IPS-15b (cell line): ENCODE data around the gene CRK.
"Not testable (repeated sequence)": the region's sequence is repeated elsewhere in the genome, so short reads cannot be mapped to it uniquely, and the experiment has no call there.

Source experiments
- H3K27me3 ChIP-seq: one replicate; pipeline ENCODE4 v1.6.1; 2013; ENCODE audit warnings: low read length; ENCODE audit not compliant: control insufficient read depth, insufficient read depth
- H3K36me3 ChIP-seq: one replicate; pipeline ENCODE4 v1.6.1; 2013; ENCODE audit warnings: low read length; ENCODE audit not compliant: control insufficient read depth, insufficient read depth
- H3K4me1 ChIP-seq: one replicate; pipeline ENCODE4 v1.6.1; 2013; ENCODE audit warnings: mild to moderate bottlenecking, low read length; ENCODE audit not compliant: control insufficient read depth, insufficient read depth
- H3K4me3 ChIP-seq: one replicate; pipeline ENCODE4 v1.5.1; 2013; ENCODE audit warnings: low read depth, low read length
- H3K9ac ChIP-seq: one replicate; pipeline ENCODE4 v1.6.1; 2013; ENCODE audit warnings: low read depth, mild to moderate bottlenecking, low read length
- H3K9me3 ChIP-seq: one replicate; pipeline ENCODE4 v1.6.1; 2013; ENCODE audit warnings: mild to moderate bottlenecking, low read length; ENCODE audit not compliant: control insufficient read depth, insufficient read depth

The CRK gene

DNA sequence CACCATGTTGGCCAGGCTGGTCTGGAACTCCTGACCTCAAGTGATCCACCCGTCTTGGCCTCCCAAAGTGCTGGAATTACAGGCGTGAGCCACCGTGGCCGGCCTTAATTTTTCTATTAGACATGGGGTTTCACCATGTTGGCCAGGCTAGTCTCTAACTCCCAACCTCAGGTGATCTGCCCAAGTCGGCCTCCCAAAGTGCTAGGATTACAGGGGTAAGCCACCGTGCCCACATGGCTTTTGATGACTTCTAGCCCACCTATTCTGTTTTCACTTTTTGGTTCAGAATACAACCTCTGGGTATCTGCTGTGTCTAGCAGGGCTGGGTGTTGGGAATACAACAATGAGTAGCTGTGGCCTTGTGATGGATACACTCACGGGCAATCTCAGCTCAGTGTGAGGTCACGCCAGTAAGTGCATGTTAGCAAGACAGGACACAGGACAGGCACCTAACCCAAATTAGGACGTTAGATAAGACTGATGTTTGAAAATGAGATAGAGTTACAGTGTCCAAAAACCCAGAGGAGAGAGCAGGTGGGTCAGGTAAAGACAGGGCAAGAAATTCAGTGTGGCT is 41.9 kb downstream of the CRK start:
- no peak overlapping the region for H3K4me3 ChIP-seq
- no peaks in the 10 kb centered on the region for H3K36me3 ChIP-seq
- H3K9me3 ChIP-seq = no peaks in the 10 kb centered on the region
- H3K27me3 ChIP-seq = no peaks in the 10 kb centered on the region
- no peaks in the 10 kb centered on the region for H3K4me1 ChIP-seq
- no peak overlapping the region for H3K9ac ChIP-seq

DNA sequence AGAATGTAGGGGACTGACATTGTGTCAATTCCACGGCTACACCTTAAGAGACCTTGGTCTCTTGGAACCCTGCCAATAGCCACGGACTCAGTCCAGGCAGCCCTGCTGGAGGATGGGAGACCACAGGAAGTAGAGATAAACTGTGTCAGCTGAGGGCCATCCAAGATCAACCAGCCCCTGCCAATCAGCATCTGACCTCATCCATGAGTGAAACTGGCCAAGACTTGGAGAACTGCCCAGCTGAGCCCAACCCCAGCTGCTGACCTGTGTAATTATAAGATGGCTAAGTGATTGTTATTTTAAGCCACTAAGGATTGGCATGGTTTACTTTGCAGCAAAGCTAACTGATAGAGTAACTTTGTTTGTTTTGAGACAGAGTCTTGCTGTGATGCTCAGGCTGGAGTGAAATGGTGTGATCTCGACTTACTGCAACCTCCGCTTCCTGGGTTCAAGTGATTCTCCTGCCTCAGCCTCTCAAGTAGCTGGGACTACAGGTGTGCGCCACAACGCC is 42.7 kb downstream of the CRK start:
- H3K4me3 ChIP-seq = no peak overlapping the region
- no peaks in the 10 kb centered on the region for H3K9me3 ChIP-seq
- no peak overlapping the region for H3K9ac ChIP-seq
- no peaks in the 10 kb centered on the region for H3K4me1 ChIP-seq
- H3K36me3 ChIP-seq = no peaks in the 10 kb centered on the region
- no peaks in the 10 kb centered on the region for H3K27me3 ChIP-seq

- Histone ChIP-seq H3K4me1 (no peaks in the 10 kb centered on the region), H3K27me3 (no peaks in the 10 kb centered on the region), H3K9ac (no peak overlapping the region), H3K4me3 (no peak overlapping the region), H3K9me3 (no peaks in the 10 kb centered on the region), H3K36me3 (no peaks in the 10 kb centered on the region)
Measured at GRCh38 chr17:1412185-1413110, 43.6 kb downstream of the CRK start.

DNA sequence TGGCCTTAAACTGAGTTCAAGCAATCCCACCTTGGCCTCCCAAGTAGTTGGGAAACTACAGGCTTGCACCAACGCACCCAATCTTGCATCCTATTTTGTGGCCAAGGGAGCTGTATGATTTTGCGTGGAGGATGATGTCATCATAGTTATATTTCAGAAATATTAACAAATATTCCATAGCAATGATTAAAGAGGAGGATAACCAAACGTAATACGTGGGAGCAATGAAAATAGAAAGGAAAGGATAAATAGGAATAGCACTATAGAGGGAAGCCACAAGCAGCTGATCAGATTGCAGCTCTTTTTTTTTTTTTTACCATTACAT is 53.8 kb downstream of the CRK start:
- Histone ChIP-seq H3K9ac (no peak overlapping the region), H3K4me1 (peaks cover 4% of the 10 kb centered on the region), H3K4me3 (no peak overlapping the region), H3K36me3 (no peaks in the 10 kb centered on the region), H3K9me3 (no peaks in the 10 kb centered on the region), H3K27me3 (no peaks in the 10 kb centered on the region)

DNA sequence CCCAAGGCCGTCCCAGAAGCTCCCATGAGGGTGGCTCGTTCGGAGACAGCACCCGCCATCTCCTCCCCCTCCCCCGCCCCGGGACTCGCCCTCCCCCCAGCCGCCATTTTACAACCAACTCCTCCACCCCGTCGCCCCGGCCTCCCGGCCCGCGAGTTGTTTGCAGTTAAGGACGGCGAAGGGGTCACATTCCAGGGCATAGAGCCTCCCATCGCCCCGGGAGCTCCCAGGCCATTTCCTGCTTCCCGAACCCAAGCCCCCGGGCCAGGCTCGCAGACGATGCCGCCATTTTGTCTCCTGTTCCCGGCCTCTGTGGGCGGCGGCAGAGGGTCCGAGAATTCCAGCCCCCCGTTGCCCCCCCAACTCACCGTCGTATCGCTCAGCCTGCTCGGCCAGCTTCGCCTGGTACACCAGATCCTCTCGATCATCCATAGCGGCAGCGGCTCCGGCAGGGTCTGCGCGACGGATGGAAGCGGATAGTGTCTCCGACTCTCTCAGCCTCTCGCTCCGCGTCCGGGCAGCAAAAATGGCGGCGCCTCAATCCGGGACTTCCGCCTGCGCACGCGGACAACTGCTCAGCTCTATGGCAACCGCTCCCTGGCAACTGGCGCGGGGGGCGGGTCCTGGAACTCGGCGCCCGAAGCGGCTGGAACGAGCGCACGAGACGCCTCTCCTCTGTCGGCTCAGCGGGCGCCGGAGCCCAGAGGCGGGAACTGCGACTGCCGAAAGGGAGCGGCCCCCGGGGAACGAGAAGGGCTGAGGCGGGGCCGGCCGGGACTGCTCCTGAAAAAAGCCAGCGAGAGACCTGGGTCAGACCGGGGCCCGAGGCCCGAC is 56.1 kb downstream of the CRK start, which contains the start of gene YWHAE:
YWHAE (minus strand) TSS at position 544 of the 834 bp plus-strand sequence; CDS start at position 432, 112 bp downstream.
- Histone ChIP-seq H3K4me3 (peak within 1 kb of the TSS; percentile 98), H3K9me3 (no peaks in the 10 kb centered on the region), H3K9ac (peak within 1 kb of the TSS; percentile 99), H3K4me1 (peaks cover 5% of the 10 kb centered on the region), H3K36me3 (no peaks in the 10 kb centered on the region), H3K27me3 (no peaks in the 10 kb centered on the region)

GRCh38 chr17:1398931-1399678 is 56.9 kb downstream of the CRK start:
- H3K4me1 ChIP-seq = peaks cover 6% of the 10 kb centered on the region
- H3K27me3 ChIP-seq = no peaks in the 10 kb centered on the region
- peak overlapping the region; percentile 98 for H3K4me3 ChIP-seq
- H3K9me3 ChIP-seq = no peaks in the 10 kb centered on the region
- H3K36me3 ChIP-seq = no peaks in the 10 kb centered on the region
- peak overlapping the region; percentile 99 for H3K9ac ChIP-seq

- Histone ChIP-seq H3K36me3 (no peaks in the 10 kb centered on the region), H3K4me1 (peaks cover 11% of the 10 kb centered on the region), H3K9ac (peak overlapping the region; percentile 99), H3K4me3 (peak overlapping the region; percentile 98), H3K9me3 (no peaks in the 10 kb centered on the region), H3K27me3 (no peaks in the 10 kb centered on the region)
Measured at GRCh38 chr17:1398028-1398427, 58.0 kb downstream of the CRK start.

DNA sequence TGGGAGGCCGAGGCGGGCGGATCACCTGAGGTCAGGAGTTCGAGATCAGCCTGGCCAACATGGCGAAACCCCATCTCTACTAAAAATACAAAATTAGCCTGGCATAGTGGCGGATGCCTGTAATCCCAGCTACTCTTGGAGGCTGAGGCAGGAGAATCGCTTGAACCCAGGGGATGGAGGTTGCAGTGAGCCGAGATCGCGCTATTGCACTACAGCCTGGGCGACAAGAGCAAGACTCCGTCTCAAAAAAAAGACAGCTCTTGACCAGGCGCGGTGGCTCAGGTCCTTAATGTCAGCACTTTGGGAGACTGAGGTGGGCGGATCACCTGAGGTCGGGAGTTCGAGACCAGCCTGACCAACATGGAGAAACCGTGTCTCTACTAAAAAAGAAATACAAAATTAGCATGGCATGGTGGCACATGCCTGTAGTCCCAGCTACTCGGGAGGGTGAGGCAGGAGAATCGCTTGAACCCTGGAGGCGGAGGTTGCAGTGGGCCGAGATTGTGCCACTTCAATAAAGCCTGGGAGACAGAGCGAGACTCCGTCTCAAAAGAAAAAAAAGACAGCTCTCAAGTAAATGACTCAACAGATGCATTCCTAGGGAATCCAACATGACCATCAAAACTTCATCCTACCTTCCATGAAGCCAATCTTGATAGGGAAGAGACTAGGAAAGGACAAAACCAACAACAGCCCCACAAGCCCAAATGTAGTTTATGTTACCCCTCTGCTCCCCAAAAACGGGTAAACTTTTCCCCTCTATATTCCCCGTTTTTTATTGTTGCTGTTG is 60.0 kb downstream of the CRK start:
- H3K4me3 ChIP-seq, H3K9me3 ChIP-seq, H3K27me3 ChIP-seq, H3K9ac ChIP-seq, H3K36me3 ChIP-seq: not testable (repeated sequence)
- H3K4me1 ChIP-seq = peaks cover 12% of the 10 kb centered on the region

DNA sequence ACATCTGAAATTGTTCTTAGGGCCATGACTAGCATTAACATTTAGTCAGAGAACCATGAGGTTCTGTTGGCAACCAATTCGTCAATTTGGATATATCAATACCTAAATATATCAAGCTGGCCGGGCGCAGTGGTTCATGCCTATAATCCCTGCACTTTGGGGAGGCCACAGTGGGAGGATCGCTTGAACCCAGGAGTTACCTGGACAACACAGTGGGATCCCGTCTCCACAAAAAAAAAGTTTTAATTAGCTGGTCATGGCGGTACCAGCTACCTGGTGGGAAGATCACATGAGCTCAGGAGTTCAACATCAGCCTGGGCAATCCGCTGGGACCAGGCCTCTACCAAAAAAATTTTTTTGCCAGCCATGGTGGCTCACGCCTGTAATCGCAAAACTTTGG is 64.5 kb downstream of the CRK start:
- Histone ChIP-seq H3K36me3 (no peaks in the 10 kb centered on the region), H3K4me3 (no peak overlapping the region), H3K27me3 (no peaks in the 10 kb centered on the region), H3K9ac (no peak overlapping the region), H3K9me3 (no peaks in the 10 kb centered on the region), H3K4me1 (peaks cover 16% of the 10 kb centered on the region)

- Histone ChIP-seq H3K4me1 (peaks cover 21% of the 10 kb centered on the region), H3K9ac (no peak overlapping the region), H3K27me3 (no peaks in the 10 kb centered on the region), H3K36me3 (no peaks in the 10 kb centered on the region), H3K4me3 (no peak overlapping the region), H3K9me3 (no peaks in the 10 kb centered on the region)
Measured at GRCh38 chr17:1390432-1391367, 65.3 kb downstream of the CRK start.
